GM18508 (cell line): Measurements from ENCODE around the gene ANOS1.

Source experiments
- ATAC-seq: cut with Tn5 transposase; IDR thresholded peaks from one replicate; pipeline ENCODE4 v1.9.1; 2021; ENCODE audit warnings: moderate number of reproducible peaks; ENCODE audit not compliant: insufficient read depth, unreplicated experiment

ANOS1 gene

DNA sequence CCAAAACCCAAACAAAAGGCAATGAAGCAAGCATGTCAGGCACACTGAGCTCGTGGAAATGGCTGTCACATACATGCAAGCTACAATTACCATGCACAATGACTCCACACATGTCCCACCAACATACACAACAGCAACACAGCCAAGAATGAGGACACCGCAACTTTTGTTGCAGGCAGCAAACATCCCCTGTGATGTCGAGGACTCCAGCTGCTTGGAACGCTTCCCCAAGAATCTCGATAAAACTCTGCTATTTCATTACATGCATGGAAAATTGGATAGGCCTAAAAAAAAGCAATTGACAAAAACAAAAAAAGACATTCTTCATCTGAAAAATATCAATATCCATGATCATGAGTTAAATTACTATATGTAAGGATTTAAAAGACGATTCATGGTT, 11.8 kb downstream of the ANOS1 start:
- no peak for ATAC-seq

DNA sequence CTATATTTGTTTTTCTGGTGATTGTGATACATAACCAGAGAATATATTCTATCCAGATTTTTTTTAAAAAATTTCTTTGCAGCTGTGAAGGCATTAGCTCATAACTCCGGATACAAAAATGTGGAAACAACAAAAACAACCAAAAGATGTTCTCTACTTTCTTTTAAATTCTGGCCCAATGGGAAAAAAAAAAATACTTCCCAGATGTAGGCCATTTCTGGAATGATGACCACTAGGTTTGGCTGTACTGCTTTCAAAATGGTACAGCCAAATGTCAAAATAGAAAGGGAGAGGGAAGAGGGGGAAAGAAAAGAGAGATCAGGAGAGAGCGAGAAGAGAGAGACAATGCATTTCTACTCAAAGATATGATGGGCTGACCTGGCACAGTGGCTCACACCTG, 14.6 kb downstream of the ANOS1 start:
- no peak for ATAC-seq

DNA sequence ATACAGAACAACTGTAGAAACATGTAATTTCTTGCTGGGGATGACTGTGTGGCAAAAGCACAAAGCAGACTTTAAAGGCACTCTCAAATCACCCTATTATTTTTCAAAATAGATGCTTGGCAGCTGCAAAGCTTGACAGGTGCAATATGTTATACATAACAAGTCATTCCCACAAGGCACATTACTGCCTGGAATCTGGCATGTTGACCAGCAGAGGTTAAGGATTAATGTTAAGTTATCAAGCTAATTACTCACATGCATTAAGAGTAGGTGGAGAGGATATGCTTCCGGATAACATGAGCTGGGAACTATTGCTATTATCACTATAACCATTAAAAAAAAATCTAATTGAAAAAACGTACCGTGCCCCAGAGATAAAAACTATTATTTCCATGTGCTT, 17.8 kb downstream of the ANOS1 start:
- no peak for ATAC-seq

DNA sequence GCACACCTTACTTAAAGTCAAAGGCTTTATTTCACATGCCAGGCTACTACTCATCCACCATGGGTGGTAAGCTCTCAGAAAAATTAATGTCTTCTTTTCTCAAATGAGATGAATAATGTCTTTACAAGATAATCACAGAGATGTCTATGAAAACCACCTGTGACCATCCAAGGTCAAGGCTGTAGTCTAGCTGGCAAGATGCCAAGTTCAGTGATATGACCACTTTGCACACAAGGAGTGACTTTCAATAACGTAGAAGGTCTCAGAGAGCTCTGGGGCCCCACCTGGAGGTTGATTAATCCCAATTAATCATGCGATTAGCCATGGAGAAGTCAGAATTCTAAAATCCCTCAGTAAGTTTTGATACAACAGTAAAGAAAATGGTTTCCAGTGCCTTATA, 20.5 kb downstream of the ANOS1 start:
- no peak for ATAC-seq

DNA sequence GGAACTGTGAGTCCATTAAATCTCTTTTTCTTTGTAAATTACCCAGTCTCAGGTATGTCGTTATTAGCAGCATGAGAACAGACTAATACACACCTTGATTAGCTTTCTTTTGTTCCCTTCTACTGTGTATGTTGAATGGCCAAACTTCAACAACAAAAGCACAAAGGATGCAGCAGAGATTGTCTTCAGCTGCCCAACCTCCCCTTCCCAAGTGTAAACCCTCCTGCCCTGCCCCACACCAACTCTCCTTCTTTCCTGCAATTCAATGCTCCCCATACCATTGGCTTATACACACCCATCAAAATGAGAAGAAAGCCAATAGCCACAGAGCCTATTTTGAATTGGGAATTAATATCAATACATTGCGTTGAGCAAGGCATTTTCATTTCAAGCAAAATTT, 27.8 kb downstream of the ANOS1 start:
- ATAC-seq = no peak

DNA sequence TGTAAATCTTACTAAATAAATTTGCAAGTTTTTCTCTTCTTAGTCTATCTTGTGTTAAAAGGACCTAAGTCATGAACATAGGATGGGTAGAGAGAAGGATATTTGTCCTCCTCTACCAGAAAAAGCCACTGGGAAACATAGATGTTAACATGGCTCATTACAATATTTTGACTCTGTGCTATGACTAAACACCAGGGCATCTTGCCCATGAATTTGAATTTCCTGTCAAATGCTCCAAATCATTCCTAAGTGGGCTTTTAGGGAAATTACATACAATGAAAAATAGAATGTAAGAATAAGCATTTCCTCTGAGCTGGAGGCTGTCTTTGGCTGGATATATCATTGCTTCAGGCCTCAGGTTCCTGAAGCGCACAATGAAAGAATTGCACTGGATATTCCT, 39.1 kb downstream of the ANOS1 start:
- ATAC-seq = no peak

DNA sequence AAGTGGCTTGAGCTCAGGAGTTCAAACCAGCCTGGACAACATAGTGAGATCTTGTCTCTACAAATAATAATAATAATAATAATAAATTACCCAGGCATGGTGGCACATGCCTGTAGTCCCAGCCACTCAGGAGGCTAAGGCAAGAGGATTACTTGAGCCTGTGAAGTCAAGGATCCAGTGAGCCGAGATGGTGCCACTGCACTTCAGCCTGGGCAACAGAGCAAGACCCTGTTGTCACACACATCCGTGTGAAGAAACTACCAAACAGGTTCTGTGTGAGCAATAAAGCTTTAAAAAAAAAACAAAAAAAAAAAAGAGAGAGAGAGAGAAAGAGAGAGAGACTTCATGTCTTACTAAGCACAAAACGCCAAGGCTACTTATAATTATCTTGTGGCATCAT, 42.5 kb downstream of the ANOS1 start:
- ATAC-seq = no peak

DNA sequence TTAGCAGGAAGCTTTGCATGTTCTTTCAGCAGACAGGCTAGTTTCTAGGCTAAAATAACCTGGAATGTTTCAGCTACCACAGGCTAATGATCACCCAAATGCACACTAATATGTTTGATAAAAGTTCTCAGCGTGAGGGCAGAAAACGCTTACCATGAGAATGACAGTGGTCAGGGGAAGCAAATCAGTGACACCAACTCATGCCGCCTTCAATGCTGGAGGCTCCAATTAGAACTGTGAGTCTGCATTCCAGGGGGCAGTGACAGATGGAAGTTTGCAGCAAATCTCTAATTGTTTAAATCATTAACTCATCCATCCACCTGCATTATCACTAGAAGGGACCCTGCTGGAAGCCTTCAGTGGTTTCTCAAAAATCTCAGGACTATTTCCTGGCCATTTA, 43.2 kb downstream of the ANOS1 start:
- ATAC-seq = no peak

DNA sequence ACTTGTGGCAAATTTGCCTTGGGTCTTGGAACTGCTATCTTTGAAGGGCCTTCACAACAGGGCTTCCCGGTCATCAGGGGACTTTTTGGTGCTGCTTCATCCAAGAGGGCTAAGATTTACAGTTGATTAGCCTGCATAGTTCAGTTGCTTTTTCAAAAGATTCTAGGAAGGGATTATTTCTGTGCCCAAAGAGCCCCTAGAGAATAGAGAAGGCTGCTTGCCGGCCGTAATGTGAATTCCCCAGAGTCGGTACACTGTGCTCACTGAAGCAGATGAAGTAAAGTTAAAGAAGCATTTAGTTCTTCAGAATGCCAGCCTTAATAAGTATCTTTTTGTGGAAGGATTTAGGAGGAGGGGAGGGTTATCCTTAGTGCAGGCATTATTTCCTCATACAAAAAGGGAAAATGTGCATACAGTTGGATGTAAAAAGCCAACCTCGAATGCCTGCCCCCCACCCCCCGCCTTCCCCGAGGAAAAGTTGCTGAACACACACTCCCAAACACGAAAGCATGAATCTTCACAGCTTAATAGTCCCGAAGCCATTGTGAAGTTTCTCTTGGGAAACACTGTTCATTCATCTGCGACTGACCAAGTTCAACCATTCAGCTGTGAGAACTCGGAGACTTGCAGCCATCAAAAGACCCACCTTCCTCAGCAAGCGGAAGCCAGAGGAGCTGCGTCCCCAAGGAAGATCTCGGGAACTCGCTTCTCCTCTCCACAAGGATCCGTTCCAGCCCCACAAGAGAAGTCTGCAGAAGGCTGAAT, 47.6 kb downstream of the ANOS1 start:
- ATAC-seq = no peak

DNA sequence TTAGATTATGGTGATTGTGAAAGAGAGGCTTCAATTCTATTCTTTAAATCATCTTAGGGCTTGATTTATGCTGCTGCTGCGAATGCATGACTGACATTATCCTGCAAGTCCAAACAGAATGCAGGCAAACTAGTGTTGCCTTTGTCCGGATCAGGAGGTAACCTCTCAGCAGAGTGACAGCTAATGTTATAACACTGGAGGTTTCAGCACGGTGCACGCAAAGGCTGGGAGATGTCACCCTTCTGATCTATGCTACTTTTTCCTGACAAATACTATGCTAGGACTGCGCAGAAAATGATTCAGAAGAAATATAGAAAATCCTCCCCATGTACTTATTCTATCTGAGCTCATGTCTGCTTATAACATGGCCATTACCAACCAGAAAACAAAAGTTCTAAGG, 48.2 kb downstream of the ANOS1 start:
- no peak for ATAC-seq

DNA sequence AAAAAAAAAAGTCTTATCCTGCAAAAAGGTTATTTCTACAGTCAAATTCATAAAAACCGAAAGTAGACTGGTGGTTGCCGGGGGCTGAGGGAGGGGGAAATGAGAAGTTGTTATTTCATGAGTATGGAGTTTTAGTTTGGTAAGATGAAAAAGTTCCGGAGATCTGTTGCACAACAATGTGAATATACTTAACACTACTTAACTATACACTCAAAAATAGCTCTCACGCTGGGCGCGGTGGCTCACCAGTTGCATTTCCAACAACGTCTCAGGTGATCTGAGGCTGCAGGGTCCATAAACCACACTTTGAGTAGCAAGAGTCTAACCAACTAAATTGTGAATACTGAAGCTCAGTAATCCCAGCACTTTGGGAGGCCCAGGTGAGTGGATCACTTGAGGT, 52.4 kb downstream of the ANOS1 start:
- ATAC-seq = no peak

DNA sequence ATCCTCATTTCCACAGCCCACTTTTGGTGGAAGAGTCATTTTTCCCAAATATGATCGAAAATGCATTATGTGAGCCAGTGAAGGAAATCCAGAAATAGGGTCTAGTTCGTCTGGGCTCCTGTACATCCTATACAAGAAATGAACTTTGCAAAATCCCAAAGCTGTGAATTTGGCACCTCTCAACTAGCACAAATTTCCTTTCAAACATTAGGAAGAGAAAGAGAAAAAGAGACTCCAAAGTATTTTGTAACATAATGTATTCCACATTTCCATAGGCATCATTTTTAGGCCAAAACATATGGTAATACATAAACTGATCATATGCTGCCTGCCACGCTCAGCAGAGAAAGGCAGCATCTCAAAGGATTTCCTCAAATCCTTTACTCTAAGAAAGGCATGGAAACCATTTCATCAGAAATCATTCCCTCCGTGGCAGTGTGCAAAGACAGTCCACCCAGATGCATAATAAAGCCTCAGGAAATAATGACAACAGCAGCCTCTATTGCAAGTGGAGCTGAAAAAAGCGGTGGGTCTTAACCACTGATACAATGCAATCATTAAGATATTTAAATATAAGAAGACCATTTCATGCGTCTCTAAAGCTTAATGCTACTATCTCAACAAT, 56.8 kb downstream of the ANOS1 start:
- no peak for ATAC-seq

DNA sequence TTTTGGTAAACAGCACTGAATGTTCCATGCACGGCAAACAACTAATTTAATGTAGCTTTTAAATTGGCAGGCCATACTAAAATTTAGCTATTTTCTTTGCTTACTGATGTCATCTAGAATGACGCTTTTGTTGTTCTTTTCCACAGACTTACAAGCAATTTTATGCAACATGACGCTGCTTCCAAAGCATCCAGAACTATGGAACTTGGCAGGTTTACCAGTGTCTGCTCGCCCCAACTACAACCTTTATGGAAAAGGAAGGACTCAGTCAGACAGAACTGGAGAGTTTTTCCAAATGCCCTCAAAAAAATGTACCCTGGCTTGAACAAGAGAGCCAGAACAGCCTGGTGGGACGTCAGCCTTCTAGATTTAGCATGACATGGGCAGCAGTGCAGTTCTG, 58.7 kb downstream of the ANOS1 start:
- no peak for ATAC-seq

DNA sequence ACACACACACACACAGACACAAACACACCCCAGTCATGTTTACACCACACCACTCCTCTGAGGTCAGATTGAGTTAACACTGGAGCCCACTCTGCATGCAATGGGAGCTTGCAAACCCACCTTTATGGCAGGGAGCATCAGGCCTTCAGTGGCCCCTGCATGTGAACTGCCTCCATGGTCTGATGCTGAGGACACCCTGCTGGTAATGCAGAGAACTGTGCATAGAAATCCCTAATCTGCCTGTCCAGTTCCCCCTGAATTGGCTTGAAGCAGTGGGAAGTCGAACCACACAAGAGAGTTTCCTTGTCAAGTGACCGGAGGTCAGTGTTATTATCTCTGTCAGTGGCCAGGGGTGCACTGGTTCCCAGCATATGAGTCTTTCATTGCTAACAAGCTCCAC, 59.8 kb downstream of the ANOS1 start:
- ATAC-seq = no peak

DNA sequence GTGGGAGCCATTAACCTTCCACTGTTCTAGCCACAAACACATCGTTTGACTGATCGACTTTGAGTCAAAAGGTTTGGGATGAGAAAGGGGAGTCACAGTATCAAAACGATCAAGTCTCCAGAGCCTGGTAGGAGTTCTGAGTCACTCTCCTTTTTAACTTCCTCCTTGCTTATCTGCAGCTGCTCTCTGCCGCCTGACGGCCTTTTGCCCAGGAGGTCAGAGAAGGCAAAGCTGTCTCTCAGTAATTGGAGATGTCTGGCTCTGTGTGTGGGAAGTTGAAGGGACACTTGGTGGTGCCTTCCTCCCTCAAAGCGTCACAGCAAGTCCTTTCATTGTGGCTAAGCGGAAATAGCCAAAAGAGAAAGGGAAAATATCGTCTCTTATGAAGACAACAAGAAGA, 63.1 kb downstream of the ANOS1 start:
- no peak for ATAC-seq

DNA sequence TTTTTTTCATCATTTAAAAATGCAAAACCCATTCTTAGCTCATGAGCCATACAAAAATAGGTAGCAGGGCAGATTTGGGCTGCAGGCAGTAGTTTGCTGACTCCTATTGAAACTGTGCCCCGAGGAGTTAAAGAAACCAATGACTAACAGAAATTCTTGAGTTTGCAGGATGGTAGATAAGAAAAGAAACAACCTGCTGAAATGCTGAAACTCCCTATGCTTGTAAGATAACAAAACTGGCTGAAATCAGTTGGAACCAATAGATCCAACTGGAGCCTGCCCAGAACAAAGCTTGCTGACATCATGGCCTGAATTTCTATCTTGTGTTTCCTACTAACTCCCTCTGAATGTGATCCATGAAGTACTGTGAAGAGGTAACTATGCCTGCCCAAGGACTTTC, 68.6 kb downstream of the ANOS1 start:
- ATAC-seq = no peak

DNA sequence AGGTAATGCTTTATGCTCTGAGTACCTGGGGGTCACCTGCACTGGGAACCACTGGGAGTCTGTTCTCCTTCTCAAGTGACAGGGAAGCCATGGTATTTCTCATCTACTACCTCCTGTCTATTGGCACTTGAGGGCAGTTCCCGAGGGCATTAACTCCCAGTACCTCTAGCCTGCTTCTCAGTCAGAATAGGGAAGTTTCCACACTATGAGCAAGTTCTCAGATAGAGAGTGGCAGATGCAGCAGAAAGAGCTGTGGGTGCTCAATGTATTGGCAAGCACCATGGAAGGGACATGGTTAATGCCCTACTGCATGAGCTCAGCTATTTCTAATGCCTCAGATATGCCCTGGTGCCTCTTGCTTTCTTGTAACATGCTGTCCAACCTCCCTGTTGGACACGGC, 74.1 kb downstream of the ANOS1 start:
- no peak for ATAC-seq

DNA sequence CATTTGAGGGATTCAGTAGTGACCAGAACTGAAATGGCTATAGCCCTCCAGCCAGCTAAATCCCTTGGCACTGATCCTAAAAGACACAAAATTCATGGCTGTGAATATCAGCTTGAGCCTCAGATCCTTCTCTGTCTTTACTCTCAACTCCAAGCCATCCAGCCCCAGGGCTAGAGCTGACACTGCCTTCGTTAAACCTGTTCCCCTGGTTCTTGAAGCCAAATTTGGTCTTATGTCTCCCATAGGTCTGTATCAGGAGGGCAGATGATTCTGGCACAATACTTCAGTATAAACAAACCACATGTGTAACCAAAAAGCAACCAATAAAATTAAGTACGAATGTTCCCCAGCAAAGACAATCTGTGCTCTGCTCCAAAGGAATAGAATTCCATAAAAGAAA, 78.0 kb downstream of the ANOS1 start:
- ATAC-seq = no peak

DNA sequence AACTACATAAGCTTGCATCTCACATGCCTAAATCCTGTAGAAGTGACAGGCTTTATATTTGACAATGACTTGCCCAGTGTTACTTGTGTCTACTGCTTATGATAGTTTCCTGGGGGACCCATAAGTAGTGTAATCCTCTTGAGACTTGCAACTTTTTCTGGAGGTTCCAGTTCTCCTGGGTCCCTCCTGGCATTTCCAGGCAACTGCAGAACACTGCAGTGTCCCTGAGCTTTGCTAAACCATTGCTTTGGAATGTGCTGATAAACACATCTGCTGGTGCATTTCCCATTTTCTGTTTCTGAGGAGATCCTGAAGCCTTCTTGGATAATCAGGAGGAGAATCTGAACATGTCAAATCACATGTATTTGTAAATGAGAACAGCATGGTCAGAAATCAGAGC, 82.0 kb downstream of the ANOS1 start:
- ATAC-seq = no peak

DNA sequence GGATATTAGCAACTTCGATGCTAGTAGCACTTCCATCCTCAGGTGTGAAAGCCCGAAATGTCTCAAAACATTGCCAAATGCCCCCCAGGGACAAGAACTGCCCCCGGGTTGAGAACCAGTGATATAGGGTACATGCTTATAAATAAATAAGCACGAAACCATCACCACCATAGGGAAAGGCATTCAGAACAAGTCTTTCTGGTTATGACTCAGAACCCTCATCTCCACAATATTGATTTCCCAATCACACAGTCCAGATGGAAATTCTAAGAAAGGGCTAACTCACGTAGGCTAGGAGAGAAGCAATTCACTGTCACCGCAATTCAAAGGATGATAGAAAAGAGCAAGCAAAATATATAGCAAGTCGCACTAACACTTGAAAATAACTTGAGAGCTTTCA, 84.8 kb downstream of the ANOS1 start:
- no peak for ATAC-seq

DNA sequence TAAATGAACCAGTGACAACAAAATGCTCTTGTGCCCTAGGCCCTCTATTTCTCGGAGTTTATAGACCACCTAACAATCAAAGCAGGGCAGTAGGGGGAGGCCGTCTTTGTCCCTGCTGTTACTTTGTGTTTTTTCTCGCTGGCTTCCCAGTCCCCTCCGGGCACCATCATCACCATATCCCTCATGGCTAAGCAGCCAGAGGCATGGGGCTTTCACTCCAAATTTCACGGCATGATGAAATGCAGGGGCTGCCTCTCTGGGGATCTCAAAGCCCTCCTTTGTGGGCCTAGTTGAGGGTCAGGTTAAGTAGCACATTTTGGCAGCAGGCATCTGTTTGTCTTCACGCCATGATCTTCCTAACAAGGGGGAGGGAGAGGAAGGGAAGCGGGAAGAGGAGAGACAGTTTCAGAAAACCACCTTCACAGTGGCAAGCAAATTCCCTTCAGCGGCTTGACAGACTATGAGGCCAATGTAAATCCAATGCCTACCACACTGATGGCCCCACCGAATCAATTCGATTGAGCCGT, 91.9 kb downstream of the ANOS1 start:
- ATAC-seq = no peak

DNA sequence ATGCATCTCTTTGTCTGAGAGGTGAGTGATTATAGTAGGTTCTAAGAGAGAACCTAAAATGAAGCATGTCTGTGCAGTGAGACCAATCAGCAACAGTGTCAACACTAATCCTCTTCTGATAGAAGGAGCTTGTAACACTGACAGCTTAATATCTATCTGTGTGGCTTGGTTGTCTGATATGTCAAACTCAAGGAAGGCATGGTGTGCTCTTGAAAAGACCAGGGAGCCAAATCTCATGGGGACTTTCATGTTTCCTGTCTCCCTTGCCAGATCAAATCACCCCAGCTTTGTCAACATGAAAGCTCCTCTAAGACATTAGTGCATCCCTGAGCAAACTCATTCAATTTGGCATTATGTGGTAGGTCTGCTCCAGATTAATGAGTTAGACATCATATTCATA, 95.4 kb downstream of the ANOS1 start:
- no peak for ATAC-seq
